DOHH2 (cell line): ENCODE measurements around the gene CAND2.
A peak's percentile ranks its signal among the peaks of the same experiment; 100 is the strongest.
"Not testable (repeated sequence)": the region's sequence is repeated elsewhere in the genome, so short reads cannot be mapped to it uniquely, and the experiment has no call there.

ENCODE experiments used
- H3F3A ChIP-seq: fragments of 200-600 bp; sonication (generic), shearing (Covaris generic); 2 replicates; pipeline ENCODE4 v1.6.0; 2016; ENCODE audit warnings: antibody characterized with exemption, mild to moderate bottlenecking; ENCODE audit not compliant: control insufficient read depth, insufficient read depth
- H3K27ac ChIP-seq: fragments of 200-600 bp; sonication (generic); 2 replicates; pipeline ENCODE4 v1.5.1; 2014; ENCODE audit warnings: low read depth, mild to moderate bottlenecking, low read length, moderate library complexity
- H3K27me3 ChIP-seq: fragments of 200-600 bp; sonication (generic); 2 replicates; pipeline ENCODE4 v1.6.1; 2014; ENCODE audit warnings: mild to moderate bottlenecking, low read length, mixed read lengths; ENCODE audit not compliant: control insufficient read depth
- H3K36me3 ChIP-seq: fragments of 200-600 bp; sonication (generic); 2 replicates; pipeline ENCODE4 v1.6.1; 2014; ENCODE audit warnings: mild to moderate bottlenecking, low read length, moderate library complexity, mixed read lengths; ENCODE audit not compliant: control insufficient read depth
- H3K4me1 ChIP-seq: fragments of 200-600 bp; sonication (generic); 2 replicates; pipeline ENCODE4 v1.6.1; 2014; ENCODE audit warnings: mild to moderate bottlenecking, low read length, mixed read lengths; ENCODE audit not compliant: control insufficient read depth
- H3K4me2 ChIP-seq: fragments of 200-600 bp; sonication (generic); 2 replicates; pipeline ENCODE4 v1.6.0; 2014; ENCODE audit warnings: mild to moderate bottlenecking, low read length, moderate library complexity
- H3K4me3 ChIP-seq: fragments of 200-600 bp; sonication (generic); 2 replicates; pipeline ENCODE4 v1.5.1; 2014; ENCODE audit warnings: mild to moderate bottlenecking, low read length, mixed read lengths
- H3K79me2 ChIP-seq: fragments of 200-600 bp; sonication (generic); 2 replicates; pipeline ENCODE4 v1.6.1; 2014; ENCODE audit warnings: mild to moderate bottlenecking, low read length, mixed read lengths; ENCODE audit not compliant: control insufficient read depth
- H3K9me2 ChIP-seq: fragments of 200-600 bp; sonication (generic); replicated peaks from 2 replicates; pipeline ENCODE4 v1.6.1; 2014; ENCODE audit warnings: mild to moderate bottlenecking, low read length, mixed read lengths; ENCODE audit not compliant: control insufficient read depth
- H3K9me3 ChIP-seq: fragments of 200-600 bp; sonication (generic); 2 replicates; pipeline ENCODE4 v1.6.1; 2014; ENCODE audit warnings: antibody characterized with exemption, low read length, mixed read lengths; ENCODE audit not compliant: control insufficient read depth, insufficient read depth
- H4K20me1 ChIP-seq: fragments of 200-600 bp; sonication (generic); 2 replicates; pipeline ENCODE4 v1.6.0; 2014; ENCODE audit warnings: low read depth, mild to moderate bottlenecking, antibody characterized with exemption, low read length, moderate library complexity; ENCODE audit not compliant: control insufficient read depth, insufficient read depth
- EZH2phosphoT487 ChIP-seq: fragments of 200-600 bp; sonication (generic); IDR thresholded peaks from 2 replicates; pipeline ENCODE4 v1.6.1; 2017; ENCODE audit warnings: borderline replicate concordance, mild to moderate bottlenecking, antibody characterized with exemption, low read length, moderate library complexity, mixed read lengths
- TF ChIP-seq, protein P1 (sequence below): fragments of 200-600 bp; sonication (generic); IDR thresholded peaks from one replicate; pipeline ENCODE4 v1.5.1; 2014; ENCODE audit warnings: antibody characterized with exemption, mild to moderate bottlenecking, low read depth, low read length; ENCODE audit not compliant: poor library complexity, severe bottlenecking

Gene CAND2

DNA sequence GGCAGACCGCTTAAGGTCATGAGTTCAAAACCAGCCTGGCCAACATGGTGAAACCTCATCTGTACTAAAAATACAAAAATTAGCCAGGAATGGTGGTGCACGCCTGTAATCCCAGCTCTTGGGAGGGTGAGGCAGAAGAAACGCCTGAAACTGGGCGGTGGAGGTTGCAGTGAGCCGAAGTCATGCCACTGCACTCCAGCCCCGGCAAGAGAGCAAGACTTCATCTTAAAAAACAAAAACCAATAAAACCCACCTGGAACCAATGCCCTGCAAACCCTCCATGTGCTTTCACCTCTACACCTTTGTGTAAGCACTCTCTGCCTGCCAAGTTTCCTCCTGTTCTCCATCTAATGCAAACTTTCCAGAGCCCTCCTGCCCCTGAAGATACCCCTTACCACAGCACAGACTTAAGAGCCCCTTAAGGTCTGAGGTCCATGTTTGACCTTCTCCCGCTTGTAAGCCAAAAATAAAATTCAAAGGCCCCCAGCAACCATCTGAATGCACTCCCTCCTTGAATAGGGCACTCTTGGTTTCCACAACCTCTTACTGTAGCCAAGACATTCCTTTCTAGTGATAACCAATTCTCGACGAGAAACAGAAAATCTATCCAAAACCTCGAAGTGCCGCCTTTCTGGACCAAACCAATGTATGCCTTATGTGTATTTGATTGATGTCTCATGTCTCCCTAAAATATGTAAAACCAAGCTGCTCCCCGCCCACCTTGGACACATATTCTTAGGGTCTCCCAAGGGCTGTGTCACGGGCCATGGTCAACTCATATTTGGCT lies 41.9 kb downstream of the CAND2 start:
- H4K20me1 ChIP-seq, result peaks cover 53% of the 10 kb centered on the region
- no peak overlapping the region for H3K27ac ChIP-seq
- H3F3A ChIP-seq, result peaks cover 68% of the 10 kb centered on the region

GRCh38 chr3:12839156-12839946 lies 42.9 kb downstream of the CAND2 start:
- Histone ChIP-seq H3K4me2 (peak overlapping the region; percentile 68), H3K79me2 (peaks cover 53% of the 10 kb centered on the region), H3K4me1 (peaks cover 39% of the 10 kb centered on the region), H4K20me1 (peaks cover 50% of the 10 kb centered on the region), H3K27me3 (no peaks in the 10 kb centered on the region), H3F3A (peaks cover 58% of the 10 kb centered on the region), H3K27ac (no peak overlapping the region), H3K9me3 (no peaks in the 10 kb centered on the region), H3K9me2 (no peaks in the 10 kb centered on the region), H3K4me3 (peak overlapping the region; percentile 93), H3K36me3 (peaks cover 69% of the 10 kb centered on the region)
- TF ChIP-seq, protein P1, sequence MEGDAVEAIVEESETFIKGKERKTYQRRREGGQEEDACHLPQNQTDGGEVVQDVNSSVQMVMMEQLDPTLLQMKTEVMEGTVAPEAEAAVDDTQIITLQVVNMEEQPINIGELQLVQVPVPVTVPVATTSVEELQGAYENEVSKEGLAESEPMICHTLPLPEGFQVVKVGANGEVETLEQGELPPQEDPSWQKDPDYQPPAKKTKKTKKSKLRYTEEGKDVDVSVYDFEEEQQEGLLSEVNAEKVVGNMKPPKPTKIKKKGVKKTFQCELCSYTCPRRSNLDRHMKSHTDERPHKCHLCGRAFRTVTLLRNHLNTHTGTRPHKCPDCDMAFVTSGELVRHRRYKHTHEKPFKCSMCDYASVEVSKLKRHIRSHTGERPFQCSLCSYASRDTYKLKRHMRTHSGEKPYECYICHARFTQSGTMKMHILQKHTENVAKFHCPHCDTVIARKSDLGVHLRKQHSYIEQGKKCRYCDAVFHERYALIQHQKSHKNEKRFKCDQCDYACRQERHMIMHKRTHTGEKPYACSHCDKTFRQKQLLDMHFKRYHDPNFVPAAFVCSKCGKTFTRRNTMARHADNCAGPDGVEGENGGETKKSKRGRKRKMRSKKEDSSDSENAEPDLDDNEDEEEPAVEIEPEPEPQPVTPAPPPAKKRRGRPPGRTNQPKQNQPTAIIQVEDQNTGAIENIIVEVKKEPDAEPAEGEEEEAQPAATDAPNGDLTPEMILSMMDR, result no peak
- no peak for TF ChIP-seq EZH2phosphoT487

More for the DNA sequence above, 41.9 kb downstream of the CAND2 start:
- Histone ChIP-seq H3K9me3 (no peaks in the 10 kb centered on the region), H3K4me3 (peak overlapping the region; percentile 93), H3K79me2 (peaks cover 53% of the 10 kb centered on the region), H3K27me3 (no peaks in the 10 kb centered on the region), H3K4me1 (peaks cover 39% of the 10 kb centered on the region), H3K9me2 (no peaks in the 10 kb centered on the region), H3K36me3 (peaks cover 79% of the 10 kb centered on the region), H3K4me2 (peak overlapping the region; percentile 68)
- TF ChIP-seq EZH2phosphoT487, result no peak
- TF ChIP-seq, protein P1, result no peak

GRCh38 chr3:12840148-12840547 lies 43.7 kb downstream of the CAND2 start:
- peaks cover 50% of the 10 kb centered on the region for H3F3A ChIP-seq
- peaks cover 39% of the 10 kb centered on the region for H3K4me1 ChIP-seq
- peaks cover 53% of the 10 kb centered on the region for H3K79me2 ChIP-seq
- H3K27me3 ChIP-seq, H3K9me3 ChIP-seq, H3K9me2 ChIP-seq: not testable (repeated sequence)
- H3K27ac ChIP-seq, result peak overlapping the region; percentile 73
- H3K36me3 ChIP-seq, result peaks cover 61% of the 10 kb centered on the region
- peaks cover 50% of the 10 kb centered on the region for H4K20me1 ChIP-seq
- H3K4me2 ChIP-seq, result peak overlapping the region; percentile 68
- H3K4me3 ChIP-seq, result peak overlapping the region; percentile 93
